ENCODE data around the gene RRP8.
A peak's percentile ranks its signal among the peaks of the same experiment; 100 is the strongest.

Gene RRP8

DNA sequence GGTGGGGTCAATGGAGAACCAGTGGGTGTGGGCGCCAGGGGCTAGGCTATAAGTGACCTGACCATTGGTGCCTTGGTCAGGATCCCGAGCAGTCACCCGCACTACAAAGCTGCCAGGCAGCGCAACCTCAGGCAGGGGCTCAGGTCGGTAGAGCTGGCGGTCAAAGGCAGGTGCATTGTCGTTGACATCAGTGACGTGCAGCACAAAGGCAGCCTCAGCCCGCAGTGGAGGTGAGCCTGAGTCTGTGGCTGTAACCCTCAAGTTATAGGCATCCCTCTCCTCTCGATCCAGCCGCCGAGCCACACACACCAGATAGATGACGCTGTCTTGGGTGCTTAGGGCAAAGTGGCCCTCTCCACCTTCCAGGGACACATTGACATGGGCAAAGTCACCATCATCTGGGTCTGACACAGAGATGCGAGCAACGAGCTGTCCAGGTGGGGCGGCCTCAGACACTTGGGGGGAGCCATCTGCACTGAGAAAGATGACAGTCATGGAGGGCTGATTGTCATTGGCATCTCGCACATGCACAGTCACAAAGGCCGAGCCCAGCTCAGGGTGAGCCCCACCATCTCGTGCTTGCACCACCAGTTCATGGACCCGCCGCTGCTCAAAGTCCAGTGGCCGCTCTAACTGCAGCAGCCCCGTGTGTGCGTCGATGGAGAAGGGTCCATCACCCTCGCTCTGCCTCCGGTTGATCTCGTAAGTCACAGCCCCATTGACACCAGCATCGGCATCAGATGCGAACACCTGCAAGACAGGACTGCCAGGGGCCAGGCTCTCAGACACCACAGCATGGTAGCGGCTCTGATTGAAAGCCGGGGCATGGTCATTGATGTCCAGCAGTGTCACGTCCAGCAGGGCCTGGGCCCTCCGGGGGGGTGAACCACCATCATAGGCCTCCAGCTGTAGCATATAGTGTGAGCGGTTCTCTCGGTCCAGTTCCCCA lies 36.9 kb upstream of the RRP8 start:
- DNase-seq (ENCODE audit: low read depth) = no peak
- TF ChIP-seq, protein P1, sequence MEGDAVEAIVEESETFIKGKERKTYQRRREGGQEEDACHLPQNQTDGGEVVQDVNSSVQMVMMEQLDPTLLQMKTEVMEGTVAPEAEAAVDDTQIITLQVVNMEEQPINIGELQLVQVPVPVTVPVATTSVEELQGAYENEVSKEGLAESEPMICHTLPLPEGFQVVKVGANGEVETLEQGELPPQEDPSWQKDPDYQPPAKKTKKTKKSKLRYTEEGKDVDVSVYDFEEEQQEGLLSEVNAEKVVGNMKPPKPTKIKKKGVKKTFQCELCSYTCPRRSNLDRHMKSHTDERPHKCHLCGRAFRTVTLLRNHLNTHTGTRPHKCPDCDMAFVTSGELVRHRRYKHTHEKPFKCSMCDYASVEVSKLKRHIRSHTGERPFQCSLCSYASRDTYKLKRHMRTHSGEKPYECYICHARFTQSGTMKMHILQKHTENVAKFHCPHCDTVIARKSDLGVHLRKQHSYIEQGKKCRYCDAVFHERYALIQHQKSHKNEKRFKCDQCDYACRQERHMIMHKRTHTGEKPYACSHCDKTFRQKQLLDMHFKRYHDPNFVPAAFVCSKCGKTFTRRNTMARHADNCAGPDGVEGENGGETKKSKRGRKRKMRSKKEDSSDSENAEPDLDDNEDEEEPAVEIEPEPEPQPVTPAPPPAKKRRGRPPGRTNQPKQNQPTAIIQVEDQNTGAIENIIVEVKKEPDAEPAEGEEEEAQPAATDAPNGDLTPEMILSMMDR (conservative IDR thresholded peaks at IDR 0.05; ENCODE audit: control insufficient read depth, insufficient read depth, low read depth, low read length) = no peak
- H3K4me3 ChIP-seq (ENCODE audit: control insufficient read depth, low read depth, low read length) = no peak overlapping the region

DNA sequence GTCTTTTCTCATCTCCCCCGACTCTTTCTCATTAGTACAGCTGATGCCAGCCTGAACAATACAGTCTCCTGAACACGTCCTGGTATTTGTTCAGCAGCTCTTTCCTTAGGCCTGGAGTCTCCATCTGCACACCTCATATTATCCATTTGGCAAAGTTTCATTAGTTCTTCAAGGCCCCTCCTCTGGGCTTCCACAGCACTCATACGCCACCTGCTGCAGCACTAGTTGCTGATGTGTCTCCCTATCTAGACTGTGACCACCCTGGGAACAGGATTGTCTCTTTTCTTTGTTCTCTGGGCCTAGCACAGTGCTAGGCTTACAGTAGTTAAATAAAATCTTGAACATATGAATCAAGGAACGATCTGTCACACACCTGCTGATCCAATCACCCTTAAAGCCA lies 35.0 kb upstream of the RRP8 start:
- DNase-seq (ENCODE audit: low read depth) = no peak
- TF ChIP-seq, protein P1 (conservative IDR thresholded peaks at IDR 0.05; ENCODE audit: control insufficient read depth, insufficient read depth, low read depth, low read length) = no peak
- no peak overlapping the region for H3K4me3 ChIP-seq (ENCODE audit: control insufficient read depth, low read depth, low read length)

DNA sequence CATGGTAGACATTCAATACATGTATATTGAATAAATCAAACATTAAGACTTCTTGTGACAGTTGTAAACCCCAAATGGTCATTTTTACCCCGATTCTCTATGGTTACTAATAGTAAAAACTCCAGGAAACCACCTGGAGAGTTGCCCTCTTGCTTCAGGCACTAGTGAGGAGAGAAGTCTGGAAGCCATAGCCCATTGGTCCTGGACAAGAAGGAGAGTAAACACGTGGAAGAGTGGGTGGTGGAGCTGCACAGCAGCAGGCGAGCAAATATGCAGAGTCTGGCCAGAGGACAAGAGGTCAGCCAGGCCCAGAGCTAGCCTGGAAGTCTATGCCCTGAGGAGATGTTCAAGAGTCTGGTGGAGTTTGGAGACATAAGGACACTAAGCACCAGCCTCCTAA lies 34.5 kb upstream of the RRP8 start:
- peak; percentile 88 for DNase-seq (ENCODE audit: low read depth)

DNA sequence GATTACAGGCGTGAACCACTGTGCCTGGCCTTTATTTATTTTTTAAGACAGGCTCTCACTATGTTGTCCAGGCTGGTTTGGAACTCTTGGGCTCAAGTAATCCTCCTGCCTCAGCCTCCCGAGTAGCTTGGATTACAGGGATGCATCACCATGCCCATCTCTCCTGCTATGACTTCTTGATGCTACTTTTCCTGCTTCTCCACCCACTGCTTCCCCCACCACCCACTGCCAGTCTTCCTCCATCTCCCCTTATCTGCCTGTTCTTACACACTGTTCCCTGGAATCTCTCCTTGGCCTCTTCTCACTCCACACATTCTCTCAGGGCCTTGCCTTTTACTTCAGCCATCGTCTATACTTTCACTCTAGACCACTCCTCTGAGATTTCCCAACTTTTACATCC lies 33.1 kb upstream of the RRP8 start:
- no peak overlapping the region for H3K4me3 ChIP-seq (ENCODE audit: control insufficient read depth, low read depth, low read length)
- TF ChIP-seq, protein P1 (conservative IDR thresholded peaks at IDR 0.05; ENCODE audit: control insufficient read depth, insufficient read depth, low read depth, low read length) = no peak
- DNase-seq (ENCODE audit: low read depth) = no peak

More for the DNA sequence above, 34.5 kb upstream of the RRP8 start:
- TF ChIP-seq, protein P1 (conservative IDR thresholded peaks at IDR 0.05; ENCODE audit: control insufficient read depth, insufficient read depth, low read depth, low read length) = no peak
- H3K4me3 ChIP-seq (ENCODE audit: control insufficient read depth, low read depth, low read length) = no peak overlapping the region

DNA sequence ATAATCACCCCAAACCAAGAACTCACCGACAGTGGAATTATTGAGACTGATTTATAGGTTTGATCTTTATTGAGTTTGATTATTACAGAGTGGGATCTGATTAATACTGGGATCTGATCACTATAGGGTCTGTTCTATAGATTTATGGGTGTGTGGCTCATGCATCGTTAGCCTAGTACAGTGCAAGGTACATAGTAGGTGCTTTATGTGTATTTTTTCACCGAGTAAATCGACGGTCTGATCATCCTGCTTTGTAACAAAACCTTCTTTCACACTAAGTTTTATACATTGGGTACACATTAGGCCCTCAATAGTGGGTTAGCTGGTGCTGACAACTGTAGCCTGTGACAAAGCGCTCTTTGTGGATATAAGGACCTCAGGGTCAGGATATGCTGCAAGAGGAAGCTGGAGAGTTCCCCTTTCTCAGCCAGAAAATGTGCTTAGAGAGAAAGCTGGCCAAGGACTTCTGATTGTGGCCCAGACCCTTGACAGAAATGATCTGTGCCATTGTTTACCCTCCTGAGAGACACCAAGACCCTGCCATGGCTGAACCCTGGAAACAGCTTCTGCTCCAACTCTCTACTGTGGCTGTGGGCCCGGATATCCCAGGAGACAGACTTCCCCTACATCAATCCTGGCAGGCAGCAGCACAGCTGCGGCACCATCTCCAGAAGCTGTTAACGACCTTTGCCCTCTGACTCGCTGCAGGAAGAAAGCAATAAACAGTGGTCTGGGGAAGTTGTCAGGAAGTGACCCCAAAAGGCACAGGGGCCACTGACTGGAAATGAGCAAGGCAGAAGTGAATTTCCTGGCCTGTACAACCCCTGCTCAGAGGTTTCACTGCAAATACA lies 31.9 kb upstream of the RRP8 start:
- TF ChIP-seq, protein P1 (conservative IDR thresholded peaks at IDR 0.05; ENCODE audit: control insufficient read depth, insufficient read depth, low read depth, low read length) = no peak
- H3K4me3 ChIP-seq (ENCODE audit: control insufficient read depth, low read depth, low read length) = no peak overlapping the region
- peak; percentile 81 for DNase-seq (ENCODE audit: low read depth)

DNA sequence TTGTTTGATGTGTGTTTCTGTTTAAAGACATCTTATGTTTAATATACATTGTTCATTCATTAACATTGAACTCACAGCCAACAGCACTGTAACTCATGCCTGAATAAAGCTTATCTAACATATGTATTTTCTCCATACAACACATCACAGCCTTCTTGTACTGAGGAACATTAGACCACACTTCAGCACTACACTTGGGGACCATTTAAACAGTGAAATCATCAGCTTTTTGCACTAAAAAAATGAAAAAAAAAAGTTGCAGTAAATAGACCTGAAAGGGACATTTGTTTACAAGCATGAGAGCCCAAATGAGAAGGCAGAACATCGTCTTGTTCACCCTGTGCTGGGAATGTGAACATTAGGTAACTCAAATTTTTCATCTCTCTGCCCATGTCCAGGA lies 31.1 kb upstream of the RRP8 start:
- no peak overlapping the region for H3K4me3 ChIP-seq (ENCODE audit: control insufficient read depth, low read depth, low read length)
- DNase-seq (ENCODE audit: low read depth) = no peak
- TF ChIP-seq, protein P1 (conservative IDR thresholded peaks at IDR 0.05; ENCODE audit: control insufficient read depth, insufficient read depth, low read depth, low read length) = no peak
